ENCODE results near the gene KIAA1217.
A peak's percentile ranks its signal among the peaks of the same experiment; 100 is the strongest.

KIAA1217 gene

DNA sequence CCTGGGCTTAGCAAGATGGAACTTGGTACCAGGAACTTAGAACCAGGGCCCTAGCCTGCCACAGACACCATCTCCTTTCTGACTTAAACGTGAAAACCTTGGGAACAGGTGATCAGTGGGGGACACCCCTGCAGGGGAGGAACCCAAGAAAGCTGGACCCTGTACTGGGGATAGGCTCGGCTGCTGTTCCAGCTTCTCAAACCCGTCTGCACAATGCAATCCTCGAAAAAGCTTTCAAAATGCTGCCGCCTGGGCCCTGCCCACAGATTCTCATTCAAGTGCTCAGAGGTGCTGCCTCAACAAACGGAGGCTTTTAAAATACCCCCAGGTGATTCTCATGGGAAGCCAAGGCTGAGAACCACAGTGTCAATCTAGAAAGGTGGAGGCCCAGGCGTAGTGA, 345.1 kb downstream of the KIAA1217 start:
- Histone ChIP-seq H2AFZ (ENCODE audit: low read length) (no peak overlapping the region), H3K9me3 (replicated peaks in 1 of 2; ENCODE audit: control insufficient read depth in 2 of 2, insufficient read depth in 1 of 2, low read depth in 1 of 2, low read length in 2 of 2) (no peaks in the 10 kb centered on the region), H3K23ac (ENCODE audit: low read depth, low read length, poor library complexity) (no peak overlapping the region), H2BK5ac (ENCODE audit: low read length) (no peak overlapping the region), H3K27ac (replicated peaks; ENCODE audit: low read length) (no peak overlapping the region), H3K18ac (ENCODE audit: low read length) (no peak overlapping the region), H3K4me1 (ENCODE audit: control insufficient read depth in 2 of 2, insufficient read depth in 1 of 2, low read depth in 1 of 2, low read length in 2 of 2) (peaks cover 0 to 3% of the 10 kb centered on the region in 2 donors), H3K4me3 (ENCODE audit: low read length in 2 of 2) (no peak overlapping the region), H3K4ac (ENCODE audit: low read length) (no peak overlapping the region), H4K8ac (ENCODE audit: low read depth, low read length) (no peak overlapping the region), H2BK120ac (ENCODE audit: low read depth, low read length) (no peak overlapping the region), H3K9ac (ENCODE audit: low read depth, low read length, poor library complexity) (no peak overlapping the region), H3K27me3 (ENCODE audit: control insufficient read depth in 3 of 3, insufficient read depth in 3 of 3, low read depth in 1 of 3, low read length in 3 of 3) (no peaks in the 10 kb centered on the region), H4K91ac (ENCODE audit: low read depth, low read length, poor library complexity) (no peak overlapping the region), H2BK12ac (ENCODE audit: low read length) (no peak overlapping the region), H2AK5ac (ENCODE audit: low read depth, low read length) (no peak overlapping the region), H2BK15ac (ENCODE audit: low read length) (no peak overlapping the region), H3K79me1 (ENCODE audit: low read depth, low read length) (no peaks in the 10 kb centered on the region), H3K4me2 (ENCODE audit: insufficient read depth, low read length, poor library complexity, severe bottlenecking) (no peak overlapping the region), H3K36me3 (replicated peaks in 1 of 2; ENCODE audit: control insufficient read depth in 2 of 2, insufficient read depth in 2 of 2, low read length in 2 of 2) (no peaks in the 10 kb centered on the region), H3K14ac (ENCODE audit: low read length) (no peak overlapping the region)
- WGBS, 2 donors (ENCODE audit: extremely low coverage in 2 of 2, insufficient read length in 2 of 2, insufficient replicate concordance in 1 of 2) = no CpG with 5 or more reads among the region's 7 CpGs
- DNase-seq (ENCODE audit: low spot score) = no peak

DNA sequence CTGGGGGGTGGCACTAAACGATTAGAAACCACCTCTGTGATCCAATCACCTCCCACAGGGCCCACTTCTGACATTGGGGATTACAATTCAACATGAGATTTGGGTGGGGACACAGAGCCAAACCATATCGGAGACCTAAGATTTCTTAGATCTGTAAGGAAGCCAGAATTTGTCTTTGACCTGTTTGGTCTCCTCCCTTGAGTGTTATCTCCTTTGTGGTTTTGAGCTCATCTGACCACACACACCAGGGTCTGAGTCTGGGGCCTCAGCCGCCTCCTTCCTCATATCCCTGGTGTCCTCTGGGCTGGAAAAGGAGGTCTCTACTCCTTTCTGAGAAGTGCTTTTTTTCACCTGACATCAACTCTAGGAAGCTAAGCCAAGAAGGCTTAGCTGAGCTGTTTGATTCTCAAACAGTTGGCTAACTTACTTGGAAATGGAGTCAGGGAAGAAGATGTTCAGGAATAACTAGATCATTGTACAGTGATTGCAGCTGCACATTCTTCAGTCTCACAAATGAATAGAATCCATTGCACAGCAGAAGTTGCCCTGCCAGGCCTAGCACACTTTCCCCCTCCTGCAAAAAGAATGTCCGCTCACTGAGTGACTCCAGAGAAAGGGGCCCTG, 347.3 kb downstream of the KIAA1217 start:
- Histone ChIP-seq H3K14ac (ENCODE audit: low read length) (no peak overlapping the region), H2BK12ac (ENCODE audit: low read length) (no peak overlapping the region), H4K8ac (ENCODE audit: low read depth, low read length) (no peak overlapping the region), H3K9me3 (replicated peaks in 1 of 2; ENCODE audit: control insufficient read depth in 2 of 2, insufficient read depth in 1 of 2, low read depth in 1 of 2, low read length in 2 of 2) (peaks cover 0 to 10% of the 10 kb centered on the region in 2 donors), H3K18ac (ENCODE audit: low read length) (no peak overlapping the region), H3K4me1 (ENCODE audit: control insufficient read depth in 2 of 2, insufficient read depth in 1 of 2, low read depth in 1 of 2, low read length in 2 of 2) (peaks cover 0 to 3% of the 10 kb centered on the region in 2 donors), H3K9ac (ENCODE audit: low read depth, low read length, poor library complexity) (no peak overlapping the region), H2BK15ac (ENCODE audit: low read length) (no peak overlapping the region), H2AFZ (ENCODE audit: low read length) (peak overlapping the region; percentile 59), H4K91ac (ENCODE audit: low read depth, low read length, poor library complexity) (no peak overlapping the region), H2BK5ac (ENCODE audit: low read length) (no peak overlapping the region), H3K4ac (ENCODE audit: low read length) (no peak overlapping the region), H3K27me3 (ENCODE audit: control insufficient read depth in 3 of 3, insufficient read depth in 3 of 3, low read depth in 1 of 3, low read length in 3 of 3) (peaks cover 0 to 7% (median 0%) of the 10 kb centered on the region in 3 experiments), H3K79me1 (ENCODE audit: low read depth, low read length) (no peaks in the 10 kb centered on the region), H2BK120ac (ENCODE audit: low read depth, low read length) (no peak overlapping the region), H3K27ac (replicated peaks; ENCODE audit: low read length) (no peak overlapping the region), H3K23ac (ENCODE audit: low read depth, low read length, poor library complexity) (no peak overlapping the region), H2AK5ac (ENCODE audit: low read depth, low read length) (no peak overlapping the region), H3K36me3 (replicated peaks in 1 of 2; ENCODE audit: control insufficient read depth in 2 of 2, insufficient read depth in 2 of 2, low read length in 2 of 2) (no peaks in the 10 kb centered on the region), H3K4me2 (ENCODE audit: insufficient read depth, low read length, poor library complexity, severe bottlenecking) (no peak overlapping the region), H3K4me3 (ENCODE audit: low read length in 2 of 2) (no peak overlapping the region)
- DNase-seq (ENCODE audit: low spot score) = no peak
- no CpG with 5 or more reads among the region's 4 CpGs for WGBS, 2 donors (ENCODE audit: extremely low coverage in 2 of 2, insufficient read length in 2 of 2, insufficient replicate concordance in 1 of 2)

DNA sequence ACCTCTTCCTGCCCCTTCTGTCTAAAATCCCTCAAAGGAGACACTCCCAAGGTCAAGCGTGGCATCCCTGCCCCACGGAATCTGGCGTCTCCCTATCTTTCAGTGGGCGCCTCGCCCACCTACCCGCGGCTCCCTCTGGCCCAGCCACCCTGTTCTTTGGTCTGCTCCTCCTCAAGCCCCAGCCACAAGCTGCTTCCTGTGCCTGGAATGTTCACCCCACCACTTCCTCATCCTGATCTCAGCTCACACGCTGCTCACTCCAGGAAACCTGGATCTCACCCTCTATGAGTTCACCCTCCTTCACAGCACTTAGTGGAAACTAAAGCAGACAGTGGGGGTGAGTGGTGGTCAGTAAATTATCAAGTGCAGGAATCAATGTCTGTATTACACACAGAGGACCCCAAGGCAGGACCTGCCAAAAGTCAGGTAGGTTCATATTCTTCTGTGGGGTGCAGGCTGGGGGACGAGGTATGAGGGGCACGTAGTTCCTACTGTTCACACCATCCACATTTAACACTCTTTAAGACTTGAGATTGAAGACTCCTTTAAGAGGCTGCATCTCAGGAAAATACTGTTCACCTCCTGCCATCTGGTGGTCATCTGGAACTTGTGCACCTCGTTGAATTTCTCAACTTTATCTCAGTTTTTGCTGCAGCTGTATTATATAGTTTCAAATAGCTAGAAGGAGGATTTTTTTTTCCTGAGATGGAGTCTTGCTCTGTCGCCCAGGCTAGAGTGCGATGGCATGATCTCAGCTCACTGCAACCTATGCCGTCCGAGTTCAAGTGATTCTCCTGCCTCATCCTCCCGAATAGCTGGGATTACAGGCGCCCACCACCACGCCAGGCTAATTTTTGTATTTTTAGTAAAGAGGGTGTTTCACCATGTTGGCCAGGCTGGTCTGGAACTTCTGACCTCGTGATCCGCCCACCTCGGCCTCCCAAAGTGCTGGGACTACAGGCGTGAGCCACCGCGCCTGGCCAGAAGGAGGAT, 348.1 kb downstream of the KIAA1217 start:
- Histone ChIP-seq H4K8ac (ENCODE audit: low read depth, low read length) (no peak overlapping the region), H3K9me3 (replicated peaks in 1 of 2; ENCODE audit: control insufficient read depth in 2 of 2, insufficient read depth in 1 of 2, low read depth in 1 of 2, low read length in 2 of 2) (peaks cover 0 to 10% of the 10 kb centered on the region in 2 donors), H3K23ac (ENCODE audit: low read depth, low read length, poor library complexity) (no peak overlapping the region), H3K36me3 (replicated peaks in 1 of 2; ENCODE audit: control insufficient read depth in 2 of 2, insufficient read depth in 2 of 2, low read length in 2 of 2) (no peaks in the 10 kb centered on the region), H2BK5ac (ENCODE audit: low read length) (no peak overlapping the region), H3K9ac (ENCODE audit: low read depth, low read length, poor library complexity) (no peak overlapping the region), H3K4ac (ENCODE audit: low read length) (no peak overlapping the region), H2BK15ac (ENCODE audit: low read length) (no peak overlapping the region), H3K27me3 (ENCODE audit: control insufficient read depth in 3 of 3, insufficient read depth in 3 of 3, low read depth in 1 of 3, low read length in 3 of 3) (peaks cover 0 to 7% (median 0%) of the 10 kb centered on the region in 3 experiments), H3K4me1 (ENCODE audit: control insufficient read depth in 2 of 2, insufficient read depth in 1 of 2, low read depth in 1 of 2, low read length in 2 of 2) (peaks cover 0 to 3% of the 10 kb centered on the region in 2 donors), H2AFZ (ENCODE audit: low read length) (peak overlapping the region; percentile 59), H3K79me1 (ENCODE audit: low read depth, low read length) (no peaks in the 10 kb centered on the region), H3K4me3 (ENCODE audit: low read length in 2 of 2) (no peak overlapping the region), H3K4me2 (ENCODE audit: insufficient read depth, low read length, poor library complexity, severe bottlenecking) (no peak overlapping the region), H2BK12ac (ENCODE audit: low read length) (no peak overlapping the region), H3K18ac (ENCODE audit: low read length) (no peak overlapping the region), H3K14ac (ENCODE audit: low read length) (no peak overlapping the region), H4K91ac (ENCODE audit: low read depth, low read length, poor library complexity) (no peak overlapping the region), H3K27ac (replicated peaks; ENCODE audit: low read length) (no peak overlapping the region), H2AK5ac (ENCODE audit: low read depth, low read length) (no peak overlapping the region), H2BK120ac (ENCODE audit: low read depth, low read length) (no peak overlapping the region)
- peak; percentile 36 for DNase-seq (ENCODE audit: low spot score)
- no CpG with 5 or more reads among the region's 24 CpGs for WGBS, 2 donors (ENCODE audit: extremely low coverage in 2 of 2, insufficient read length in 2 of 2, insufficient replicate concordance in 1 of 2)

DNA sequence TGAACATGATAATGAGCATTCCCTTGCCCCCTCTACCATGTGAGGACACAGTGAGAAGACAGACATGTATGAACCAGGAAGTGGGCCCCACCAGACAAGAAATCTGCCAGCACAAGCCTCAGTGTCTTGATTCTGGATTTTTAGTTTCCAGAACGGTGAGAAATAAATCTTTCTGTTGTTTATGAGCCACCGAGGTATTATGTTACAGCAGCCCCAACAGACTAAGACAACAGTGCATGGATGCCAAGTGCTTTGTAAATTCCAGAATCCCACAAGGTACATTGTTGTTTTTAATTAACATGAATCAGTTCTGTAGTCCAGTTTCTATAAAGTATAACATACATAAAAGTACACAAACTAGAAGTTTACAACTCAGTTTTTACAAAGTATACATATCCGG, 352.5 kb downstream of the KIAA1217 start:
- H3K27ac ChIP-seq (replicated peaks; ENCODE audit: low read length) = no peak overlapping the region
- no peak overlapping the region for H2AFZ ChIP-seq (ENCODE audit: low read length)
- no CpG with 5 or more reads among the region's 3 CpGs for WGBS, 2 donors (ENCODE audit: extremely low coverage in 2 of 2, insufficient read length in 2 of 2, insufficient replicate concordance in 1 of 2)
- H2BK5ac ChIP-seq (ENCODE audit: low read length) = no peak overlapping the region
- H2AK5ac ChIP-seq (ENCODE audit: low read depth, low read length) = no peak overlapping the region
- H4K91ac ChIP-seq (ENCODE audit: low read depth, low read length, poor library complexity) = no peak overlapping the region
- H2BK12ac ChIP-seq (ENCODE audit: low read length) = no peak overlapping the region
- no peak overlapping the region for H2BK120ac ChIP-seq (ENCODE audit: low read depth, low read length)
- H3K4me2 ChIP-seq (ENCODE audit: insufficient read depth, low read length, poor library complexity, severe bottlenecking) = no peak overlapping the region
- DNase-seq (ENCODE audit: low spot score) = no peak
- no peaks in the 10 kb centered on the region for H3K79me1 ChIP-seq (ENCODE audit: low read depth, low read length)
- H3K23ac ChIP-seq (ENCODE audit: low read depth, low read length, poor library complexity) = no peak overlapping the region
- H3K4ac ChIP-seq (ENCODE audit: low read length) = no peak overlapping the region
- H2BK15ac ChIP-seq (ENCODE audit: low read length) = no peak overlapping the region
- H3K9me3 ChIP-seq (replicated peaks in 1 of 2; ENCODE audit: control insufficient read depth in 2 of 2, insufficient read depth in 1 of 2, low read depth in 1 of 2, low read length in 2 of 2) = peaks cover 0 to 10% of the 10 kb centered on the region in 2 donors
- H3K4me1 ChIP-seq (ENCODE audit: control insufficient read depth in 2 of 2, insufficient read depth in 1 of 2, low read depth in 1 of 2, low read length in 2 of 2) = no peaks in the 10 kb centered on the region
- no peak overlapping the region for H4K8ac ChIP-seq (ENCODE audit: low read depth, low read length)
- no peak overlapping the region for H3K14ac ChIP-seq (ENCODE audit: low read length)
- H3K27me3 ChIP-seq (ENCODE audit: control insufficient read depth in 3 of 3, insufficient read depth in 3 of 3, low read depth in 1 of 3, low read length in 3 of 3) = peaks cover 0 to 7% (median 0%) of the 10 kb centered on the region in 3 experiments
- no peak overlapping the region for H3K9ac ChIP-seq (ENCODE audit: low read depth, low read length, poor library complexity)
- no peak overlapping the region for H3K18ac ChIP-seq (ENCODE audit: low read length)
- no peaks in the 10 kb centered on the region for H3K36me3 ChIP-seq (replicated peaks in 1 of 2; ENCODE audit: control insufficient read depth in 2 of 2, insufficient read depth in 2 of 2, low read length in 2 of 2)
- no peak overlapping the region for H3K4me3 ChIP-seq (ENCODE audit: low read length in 2 of 2)

Measured in neuronal stem cell (in vitro differentiated cells).